Measurements from ENCODE around the gene PDZD7.

DNA sequence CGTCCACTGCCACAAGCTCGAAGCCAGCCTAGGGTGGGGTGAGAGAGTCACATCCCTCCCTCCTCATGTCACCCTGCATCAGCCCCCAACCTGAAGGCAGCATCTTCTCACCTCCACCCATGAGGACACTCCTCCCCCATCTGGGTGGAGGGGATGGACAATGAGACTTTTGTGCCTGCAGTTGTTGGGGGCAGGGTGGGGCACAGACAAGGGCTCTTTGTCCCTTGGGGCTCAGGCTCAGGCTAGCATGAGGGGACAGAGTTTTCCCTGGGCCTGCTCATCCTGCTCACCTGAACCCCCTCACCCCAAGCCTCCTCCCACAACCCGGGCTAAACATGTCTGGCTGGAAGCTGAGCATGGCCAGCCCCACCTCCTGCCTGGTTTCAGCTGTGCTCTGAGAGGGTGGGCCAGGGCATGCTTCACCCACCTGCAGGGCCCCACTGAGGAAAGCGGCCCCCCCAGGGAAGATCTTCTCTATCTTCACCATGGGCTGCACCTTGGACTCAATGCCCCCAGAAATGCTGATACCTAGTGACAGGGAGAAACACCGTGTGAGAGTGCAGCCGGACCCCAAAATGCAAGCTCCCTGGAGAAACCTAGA, 22.0 kb downstream of the PDZD7 start:
- TF ChIP-seq CTCF (IDR thresholded peaks at IDR 0.05) (no peak), POLR2AphosphoS5 (IDR thresholded peaks at IDR 0.05) (no peak)

Measured in stomach (tissue), 4 donors.